ENCODE measurements around the gene LRRN2.

The LRRN2 gene

DNA sequence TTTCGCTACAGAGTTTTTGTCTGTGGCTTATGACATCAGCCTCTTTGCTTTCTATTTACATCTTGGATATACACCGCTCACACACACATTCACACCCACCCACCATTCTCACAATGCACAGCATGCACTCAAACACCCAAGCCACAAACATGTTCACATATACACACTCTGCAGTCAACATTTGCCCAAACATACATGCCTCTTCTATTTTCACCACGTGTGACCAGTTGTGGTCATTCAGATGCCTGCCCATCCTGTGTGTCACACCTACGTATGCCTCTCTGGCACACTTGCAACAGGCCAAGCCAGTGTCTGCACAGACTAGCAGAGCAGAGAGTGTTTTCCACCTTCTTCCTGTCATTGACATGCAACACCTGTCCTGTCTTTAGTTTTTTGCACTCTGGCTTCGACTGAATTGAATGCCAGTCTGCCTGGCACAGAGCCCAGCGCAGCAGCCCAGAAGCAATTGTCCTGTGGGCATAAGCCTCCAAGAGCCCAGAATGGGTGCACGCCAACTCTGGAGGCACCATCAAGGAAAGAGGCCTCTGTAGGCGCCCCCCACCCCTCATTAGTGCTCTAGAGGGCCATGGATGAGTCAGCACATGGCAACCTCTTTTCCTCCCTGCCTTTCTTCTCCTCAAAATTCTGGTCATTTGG, 37.7 kb upstream of the LRRN2 start:
- H3K4me3 ChIP-seq (ENCODE audit: low read depth, low read length) = no peak overlapping the region
- no peak for TF ChIP-seq CTCF (IDR thresholded peaks at IDR 0.05; ENCODE audit: low read depth, low read length)
- no peak for DNase-seq (ENCODE audit: low read depth, low spot score)
- in situ Hi-C loops (cut with HindIII; ENCODE audit: low sequenced_read_pairs) = no loop called here

DNA sequence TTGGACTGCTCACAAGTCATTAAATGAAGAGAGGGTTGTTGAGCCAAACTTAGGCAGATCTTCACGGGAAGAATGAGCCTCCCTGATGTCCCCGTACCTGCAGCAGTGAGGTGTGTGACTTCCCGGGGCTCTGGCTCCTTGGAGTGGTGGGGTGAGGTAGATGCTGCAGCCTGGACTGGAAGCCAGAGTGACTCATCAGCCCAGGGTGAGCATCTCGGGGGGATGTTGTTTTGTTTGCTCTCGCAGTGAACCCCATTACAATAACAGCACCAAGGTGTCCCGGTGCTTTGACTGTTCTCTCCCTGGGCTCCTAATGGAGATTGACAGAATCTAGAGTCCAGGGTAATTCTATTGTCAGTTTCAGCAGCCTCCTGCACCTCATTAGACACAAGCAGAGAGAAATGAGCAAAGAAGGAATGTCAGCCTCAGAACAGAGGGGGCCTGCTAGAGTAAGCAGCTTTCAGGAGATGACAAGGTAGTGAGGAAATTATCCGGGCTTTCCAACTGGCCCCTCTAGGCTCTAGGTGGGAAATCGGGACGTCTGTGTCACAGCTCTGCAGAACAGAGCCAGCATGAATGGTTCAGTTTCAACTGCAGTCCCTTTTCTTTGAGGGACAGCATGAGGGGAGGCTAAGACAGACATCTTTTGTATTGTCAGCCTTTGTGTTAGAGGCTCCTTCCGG, 36.0 kb upstream of the LRRN2 start:
- TF ChIP-seq CTCF (IDR thresholded peaks at IDR 0.05; ENCODE audit: low read depth, low read length) = no peak
- no peak for DNase-seq (ENCODE audit: low read depth, low spot score)
- in situ Hi-C loops (cut with HindIII; ENCODE audit: low sequenced_read_pairs) = no loop called here
- H3K4me3 ChIP-seq (ENCODE audit: low read depth, low read length) = no peak overlapping the region

- DNase-seq (ENCODE audit: low read depth, low spot score) = no peak
- in situ Hi-C loops (cut with HindIII; ENCODE audit: low sequenced_read_pairs) = no loop called here
- TF ChIP-seq CTCF (IDR thresholded peaks at IDR 0.05; ENCODE audit: low read depth, low read length) = no peak
- no peak overlapping the region for H3K4me3 ChIP-seq (ENCODE audit: low read depth, low read length)
These were observed 31.1 kb upstream of the LRRN2 start for GRCh38 chr1:204716660-204717059.

DNA sequence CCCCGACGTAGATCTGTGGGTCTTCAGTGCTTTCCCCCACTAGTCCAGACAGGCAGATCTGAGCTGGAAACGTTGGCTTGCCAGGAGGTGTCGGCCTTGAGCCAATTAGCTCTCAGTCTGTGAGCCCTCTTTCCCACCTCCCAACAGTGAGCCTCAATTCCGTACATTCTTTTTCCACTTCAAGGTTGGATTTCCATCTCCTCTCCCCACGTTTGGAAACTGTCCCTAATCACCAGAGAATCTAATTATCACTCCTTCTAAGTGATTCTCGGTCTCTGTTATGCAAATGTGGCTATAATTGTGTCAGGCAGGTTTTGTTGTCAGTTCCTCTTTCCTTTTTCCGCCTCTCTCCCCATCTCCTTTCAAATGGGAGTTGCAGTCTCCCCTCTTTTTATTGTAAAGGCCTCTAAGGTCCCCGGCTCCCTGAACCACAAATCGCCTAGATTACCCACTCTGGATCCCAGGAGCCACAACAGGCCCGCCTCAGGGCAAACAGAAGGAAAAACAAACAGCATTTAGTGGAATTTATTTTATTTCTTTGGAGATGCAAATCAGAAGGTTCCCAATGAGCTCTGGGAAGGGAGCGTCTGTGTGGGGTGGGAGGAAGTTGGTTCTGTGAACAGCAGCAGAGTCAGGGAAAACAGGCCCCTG, 29.4 kb upstream of the LRRN2 start:
- no peak for TF ChIP-seq CTCF (IDR thresholded peaks at IDR 0.05; ENCODE audit: low read depth, low read length)
- no peak overlapping the region for H3K4me3 ChIP-seq (ENCODE audit: low read depth, low read length)
- no peak for DNase-seq (ENCODE audit: low read depth, low spot score)
- in situ Hi-C loops (cut with HindIII; ENCODE audit: low sequenced_read_pairs) = no loop called here

- DNase-seq (ENCODE audit: low read depth, low spot score) = no peak
- in situ Hi-C loops (cut with HindIII; ENCODE audit: low sequenced_read_pairs) = no loop called here
- TF ChIP-seq CTCF (IDR thresholded peaks at IDR 0.05; ENCODE audit: low read depth, low read length) = no peak
- no peak overlapping the region for H3K4me3 ChIP-seq (ENCODE audit: low read depth, low read length)
These were observed 28.8 kb upstream of the LRRN2 start for GRCh38 chr1:204714194-204714860.

DNA sequence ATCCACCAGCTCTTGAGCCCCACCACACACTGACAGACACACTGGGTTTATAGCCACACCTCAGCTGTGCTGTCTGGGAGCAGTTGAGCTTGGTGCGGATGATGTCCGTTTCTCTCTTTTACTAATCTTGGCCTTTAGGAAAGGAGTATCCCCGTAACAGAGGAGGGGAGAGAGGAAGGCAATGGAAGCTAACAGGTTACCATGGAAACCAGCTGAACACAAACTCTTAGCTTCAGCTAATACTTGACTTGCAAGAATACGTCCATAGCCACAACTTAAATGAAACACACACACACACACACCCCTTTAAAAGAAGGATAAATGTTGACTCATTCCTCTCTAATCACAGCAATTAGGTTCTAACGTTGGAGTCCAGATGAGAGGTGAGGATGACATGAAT, 28.0 kb upstream of the LRRN2 start:
- in situ Hi-C loops (cut with HindIII; ENCODE audit: low sequenced_read_pairs) = no loop called here
- DNase-seq (ENCODE audit: low read depth, low spot score) = no peak
- TF ChIP-seq CTCF (IDR thresholded peaks at IDR 0.05; ENCODE audit: low read depth, low read length) = no peak
- H3K4me3 ChIP-seq (ENCODE audit: low read depth, low read length) = no peak overlapping the region

Data from astrocyte of the spinal cord (primary cell).